ENCODE results near the gene PRAMEF17. TPM values are rescaled to one million over a fixed set of nuclear protein-coding genes. Genes with fewer than 3 reads are reported as not detected.
"Not testable (repeated sequence)": the region's sequence is repeated elsewhere in the genome, so short reads cannot be mapped to it uniquely, and the experiment has no call there.

The PRAMEF17 gene
- total RNA-seq, 1 donor from 2014 or later: not detected

DNA sequence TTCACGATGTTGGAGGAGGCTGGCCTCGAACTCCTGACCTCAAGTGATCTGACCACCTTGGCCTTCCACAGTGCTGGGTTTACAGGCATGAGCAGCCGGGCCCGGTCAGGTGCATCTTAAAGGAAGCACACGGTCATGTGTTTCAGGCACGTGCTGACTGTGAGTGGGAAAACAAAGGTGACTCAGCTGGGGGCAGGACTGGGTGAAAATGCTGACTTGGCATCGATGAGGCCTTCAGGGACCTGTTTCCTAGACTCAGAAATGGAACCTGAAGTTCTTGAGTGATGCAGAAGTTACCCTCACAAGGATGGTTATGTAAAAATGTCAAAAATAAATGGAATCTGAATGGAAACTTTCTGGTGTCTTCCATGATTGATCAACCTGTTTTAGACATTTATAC, 3.6 kb downstream of the PRAMEF17 start:
- H3K27ac Mint-ChIP-seq; H3K9me3 Mint-ChIP-seq; DNase-seq (ENCODE audit: extremely low spot score, unreplicated experiment); H3K4me1 Mint-ChIP-seq (ENCODE audit: unreplicated experiment); H3K36me3 Mint-ChIP-seq; H3K27me3 Mint-ChIP-seq; H3K4me3 Mint-ChIP-seq: not testable (repeated sequence)

- not testable (repeated sequence) for H3K9me3 Mint-ChIP-seq; H3K36me3 Mint-ChIP-seq; H3K27me3 Mint-ChIP-seq; H3K27ac Mint-ChIP-seq; H3K4me3 Mint-ChIP-seq; H3K4me1 Mint-ChIP-seq (ENCODE audit: unreplicated experiment); DNase-seq (ENCODE audit: extremely low spot score, unreplicated experiment)
These were observed 5.3 kb downstream of the PRAMEF17 start for GRCh38 chr1:13394761-13395160.

- H3K9me3 Mint-ChIP-seq; H3K4me3 Mint-ChIP-seq; H3K27ac Mint-ChIP-seq; H3K27me3 Mint-ChIP-seq; H3K36me3 Mint-ChIP-seq; H3K4me1 Mint-ChIP-seq (ENCODE audit: unreplicated experiment); DNase-seq (ENCODE audit: extremely low spot score, unreplicated experiment): not testable (repeated sequence)
These were observed 5.9 kb downstream of the PRAMEF17 start for GRCh38 chr1:13395311-13395710.

DNA sequence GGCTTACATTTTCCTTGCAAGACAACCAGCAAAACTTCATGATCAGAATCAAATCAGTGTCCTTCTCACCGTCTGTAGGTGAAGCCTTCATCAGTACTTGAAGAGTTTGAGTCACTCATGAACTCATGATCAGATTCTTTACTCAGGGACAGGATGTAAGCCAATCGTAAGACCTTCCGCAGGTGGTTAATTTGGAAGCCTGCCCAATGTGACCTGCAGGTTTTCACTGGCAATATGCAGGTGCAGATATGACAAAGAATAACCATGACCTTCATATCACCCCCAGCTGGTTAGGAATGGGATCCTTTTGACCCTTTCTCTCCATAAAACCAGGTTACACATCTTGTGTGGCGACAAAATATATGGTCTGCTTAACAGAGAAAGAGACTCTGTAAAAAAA, 18.4 kb downstream of the PRAMEF17 start:
- no peak overlapping the region for H3K27ac Mint-ChIP-seq
- H3K36me3 Mint-ChIP-seq: no peaks in the 10 kb centered on the region
- H3K9me3 Mint-ChIP-seq: no peaks in the 10 kb centered on the region
- H3K27me3 Mint-ChIP-seq: no peaks in the 10 kb centered on the region
- H3K4me1 Mint-ChIP-seq (ENCODE audit: unreplicated experiment): no peaks in the 10 kb centered on the region
- DNase-seq (ENCODE audit: extremely low spot score, unreplicated experiment): no peak
- no peak for TF ChIP-seq CTCF (conservative IDR thresholded peaks at IDR 0.05)
- no peak overlapping the region for H3K4me3 Mint-ChIP-seq

GRCh38 chr1:13410150-13410549, 20.7 kb downstream of the PRAMEF17 start, which contains the start of gene PRAMEF20:
Gene PRAMEF20 (plus strand): TSS chr1:13410450. CDS start chr1:13416355, 5,905 bp downstream.
- not testable (repeated sequence) for H3K27me3 Mint-ChIP-seq; H3K4me1 Mint-ChIP-seq (ENCODE audit: unreplicated experiment); H3K9me3 Mint-ChIP-seq; H3K27ac Mint-ChIP-seq; DNase-seq (ENCODE audit: extremely low spot score, unreplicated experiment); H3K4me3 Mint-ChIP-seq; H3K36me3 Mint-ChIP-seq

GRCh38 chr1:13430495-13430894, 41.1 kb downstream of the PRAMEF17 start:
- Mint-ChIP-seq H3K27me3 (no peaks in the 10 kb centered on the region), H3K4me3 (no peak overlapping the region), H3K4me1 (ENCODE audit: unreplicated experiment) (no peaks in the 10 kb centered on the region), H3K27ac (no peak overlapping the region), H3K9me3 (peaks cover 12% of the 10 kb centered on the region), H3K36me3 (no peaks in the 10 kb centered on the region)
- DNase-seq (ENCODE audit: extremely low spot score, unreplicated experiment): no peak
- no peak for TF ChIP-seq CTCF (conservative IDR thresholded peaks at IDR 0.05)

GRCh38 chr1:13432251-13432650, 42.8 kb downstream of the PRAMEF17 start:
- H3K27me3 Mint-ChIP-seq: no peaks in the 10 kb centered on the region
- no peak for DNase-seq (ENCODE audit: extremely low spot score, unreplicated experiment)
- no peak for TF ChIP-seq CTCF (conservative IDR thresholded peaks at IDR 0.05)
- H3K9me3 Mint-ChIP-seq: peaks cover 12% of the 10 kb centered on the region
- H3K4me3 Mint-ChIP-seq: no peak overlapping the region
- no peaks in the 10 kb centered on the region for H3K36me3 Mint-ChIP-seq
- no peak overlapping the region for H3K27ac Mint-ChIP-seq
- no peaks in the 10 kb centered on the region for H3K4me1 Mint-ChIP-seq (ENCODE audit: unreplicated experiment)

DNA sequence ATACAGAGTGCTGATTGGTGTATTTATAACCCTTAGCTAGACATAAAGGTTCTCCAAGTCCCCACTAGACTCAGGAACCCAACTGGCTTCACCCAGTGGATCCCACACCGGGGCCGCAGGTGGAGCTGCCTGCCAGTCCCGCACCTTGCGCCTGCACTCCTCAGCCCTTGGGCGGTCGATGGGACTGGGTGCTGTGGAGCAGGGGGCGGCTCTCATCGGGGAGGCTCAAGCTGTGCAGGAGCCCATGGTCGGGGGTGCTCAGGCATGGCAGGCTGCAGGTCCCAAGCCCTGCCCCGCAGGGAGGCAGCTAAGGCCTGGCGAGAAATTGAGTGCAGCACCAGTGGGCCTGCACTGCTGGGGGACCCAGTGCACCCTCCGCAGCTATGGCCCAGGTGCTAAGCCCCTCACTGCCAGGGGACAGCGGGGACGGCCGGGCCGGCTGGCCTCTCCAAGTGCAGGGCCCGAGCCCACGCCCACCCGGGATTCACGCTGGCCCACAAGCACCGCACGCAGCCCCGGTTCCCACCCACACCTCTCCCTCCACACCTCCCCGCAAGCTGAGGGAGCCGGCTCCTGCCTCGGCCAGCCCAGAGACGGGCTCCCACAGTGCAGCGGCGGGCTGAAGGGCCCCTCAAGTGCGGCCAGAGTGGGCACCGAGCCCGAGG, 44.4 kb downstream of the PRAMEF17 start:
- peaks cover 20% of the 10 kb centered on the region for H3K9me3 Mint-ChIP-seq
- not testable (repeated sequence) for H3K36me3 Mint-ChIP-seq

More for the DNA sequence above, 44.4 kb downstream of the PRAMEF17 start:
- not testable (repeated sequence) for DNase-seq (ENCODE audit: extremely low spot score, unreplicated experiment); H3K27me3 Mint-ChIP-seq; H3K4me3 Mint-ChIP-seq; H3K27ac Mint-ChIP-seq; H3K4me1 Mint-ChIP-seq (ENCODE audit: unreplicated experiment)

All from type B pancreatic cell (in vitro differentiated cells).